Measurements from ENCODE around the gene MOCOS.

The MOCOS gene

DNA sequence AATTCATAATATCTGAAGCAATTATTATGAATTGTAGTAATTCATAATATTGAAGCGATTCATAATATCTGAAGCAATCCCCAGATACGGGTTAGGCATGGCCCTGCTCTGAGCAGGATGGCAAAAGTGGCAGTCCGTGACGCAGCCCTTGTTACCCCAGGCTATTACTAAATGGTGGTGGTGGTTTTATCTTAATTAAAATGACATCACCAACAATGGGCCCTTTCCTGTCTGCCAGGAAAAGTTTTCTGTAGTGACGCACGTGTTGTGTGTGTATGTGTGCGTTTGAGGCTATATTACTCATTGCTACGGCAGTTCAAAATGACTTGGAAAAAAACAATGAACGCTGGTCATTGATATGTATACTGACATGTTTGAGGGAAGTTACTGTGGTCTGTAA, 10.6 kb upstream of the MOCOS start:
- no peak overlapping the region for H3K9ac ChIP-seq (ENCODE audit: low read length in 5 of 5)

DNA sequence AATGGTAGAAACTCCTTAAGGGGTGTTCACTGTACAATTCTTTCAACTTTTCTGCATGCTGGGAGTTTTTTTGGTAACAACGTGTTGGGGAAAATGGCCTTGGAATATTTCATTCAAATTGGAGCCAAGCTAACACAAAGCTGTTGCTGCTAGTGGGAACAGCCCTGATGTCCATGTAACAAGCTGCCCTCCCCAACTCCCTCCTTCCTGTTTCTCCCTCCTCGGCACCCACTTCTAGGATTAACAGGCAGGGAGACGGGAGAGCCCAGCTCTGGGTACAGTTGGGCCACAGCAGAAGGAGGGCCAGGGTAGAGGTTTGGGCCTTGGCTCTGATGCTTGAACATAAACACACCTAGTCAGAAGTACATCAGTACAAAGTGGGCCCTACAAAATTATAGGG, 9.4 kb upstream of the MOCOS start:
- peaks cover 25 to 42% (median 36%) of the 10 kb centered on the region in 5 donors for H3K36me3 ChIP-seq (ENCODE audit: control insufficient read depth in 5 of 5, insufficient read depth in 5 of 5, low read length in 5 of 5)
- no peak overlapping the region for H3K27ac ChIP-seq (ENCODE audit: low read depth, low read length)
- no peak overlapping the region for H3K9ac ChIP-seq (ENCODE audit: low read length in 5 of 5)
- no peak overlapping the region for H3K4me3 ChIP-seq (ENCODE audit: low read depth in 1 of 5, low read length in 5 of 5)
- no peaks in the 10 kb centered on the region for H3K27me3 ChIP-seq (ENCODE audit: control insufficient read depth in 5 of 5, insufficient read depth in 4 of 5, low read length in 5 of 5)
- no peaks in the 10 kb centered on the region for H3K9me3 ChIP-seq (ENCODE audit: control insufficient read depth in 5 of 5, low read length in 5 of 5)
- peaks cover 0 to 11% (median 10%) of the 10 kb centered on the region in 5 donors for H3K4me1 ChIP-seq (ENCODE audit: control insufficient read depth in 5 of 5, insufficient read depth in 5 of 5, low read length in 5 of 5)

More for the DNA sequence above, 10.6 kb upstream of the MOCOS start:
- H3K9me3 ChIP-seq (ENCODE audit: control insufficient read depth in 5 of 5, low read length in 5 of 5) = no peaks in the 10 kb centered on the region
- H3K27ac ChIP-seq (ENCODE audit: low read depth, low read length) = no peak overlapping the region
- H3K27me3 ChIP-seq (ENCODE audit: control insufficient read depth in 5 of 5, insufficient read depth in 4 of 5, low read length in 5 of 5) = no peaks in the 10 kb centered on the region
- H3K36me3 ChIP-seq (ENCODE audit: control insufficient read depth in 5 of 5, insufficient read depth in 5 of 5, low read length in 5 of 5) = peaks cover 28 to 54% (median 46%) of the 10 kb centered on the region in 5 donors
- H3K4me3 ChIP-seq (ENCODE audit: low read depth in 1 of 5, low read length in 5 of 5) = no peak overlapping the region
- peaks cover 0 to 11% (median 10%) of the 10 kb centered on the region in 5 donors for H3K4me1 ChIP-seq (ENCODE audit: control insufficient read depth in 5 of 5, insufficient read depth in 5 of 5, low read length in 5 of 5)

DNA sequence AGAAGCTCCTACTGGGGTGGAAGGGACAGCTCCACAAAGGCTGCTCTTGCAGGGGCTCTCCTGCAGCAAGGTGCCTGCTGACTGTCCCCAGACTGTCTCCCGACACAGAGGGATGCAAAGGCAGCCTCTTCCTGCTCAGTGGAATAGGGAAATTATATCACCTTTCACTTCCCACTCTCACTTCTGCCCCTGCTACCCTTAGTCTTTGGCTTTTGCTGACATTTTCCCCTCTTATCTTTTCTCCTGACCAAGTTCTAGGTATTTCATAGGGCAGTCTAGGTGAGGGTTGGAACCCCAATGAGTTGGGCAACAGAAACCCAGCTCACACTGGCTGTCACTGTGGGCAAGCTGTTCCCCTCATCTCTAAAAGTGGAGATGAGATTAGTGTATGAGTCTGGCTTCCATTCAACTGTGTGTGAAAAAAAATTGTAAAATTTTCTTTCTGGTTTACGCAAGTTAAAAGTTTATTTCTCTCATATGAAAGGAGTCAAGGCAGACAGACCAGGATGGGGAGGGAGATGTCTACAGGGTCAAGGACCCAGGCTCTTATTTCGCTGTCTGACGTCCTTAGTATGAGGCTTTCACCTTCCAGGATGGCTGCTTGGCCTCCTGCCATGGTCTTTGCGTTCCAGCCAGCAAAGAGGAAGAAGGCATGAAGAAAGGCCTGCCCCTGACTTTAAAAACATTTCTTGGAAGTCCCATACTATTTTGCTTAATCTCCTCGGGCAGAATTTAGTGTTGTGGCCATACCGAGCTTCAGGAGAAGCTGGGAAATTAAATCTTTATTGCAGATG, 7.5 kb upstream of the MOCOS start:
- no peak overlapping the region for H3K9ac ChIP-seq (ENCODE audit: low read length in 5 of 5)
- H3K36me3 ChIP-seq (ENCODE audit: control insufficient read depth in 5 of 5, insufficient read depth in 5 of 5, low read length in 5 of 5) = peaks cover 12 to 31% (median 25%) of the 10 kb centered on the region in 5 donors
- H3K4me3 ChIP-seq (ENCODE audit: low read depth in 1 of 5, low read length in 5 of 5) = no peak overlapping the region
- no peaks in the 10 kb centered on the region for H3K9me3 ChIP-seq (ENCODE audit: control insufficient read depth in 5 of 5, low read length in 5 of 5)
- no peaks in the 10 kb centered on the region for H3K27me3 ChIP-seq (ENCODE audit: control insufficient read depth in 5 of 5, insufficient read depth in 4 of 5, low read length in 5 of 5)
- H3K4me1 ChIP-seq (ENCODE audit: control insufficient read depth in 5 of 5, insufficient read depth in 5 of 5, low read length in 5 of 5) = peaks cover 0 to 11% (median 10%) of the 10 kb centered on the region in 5 donors
- H3K27ac ChIP-seq (ENCODE audit: low read depth, low read length) = no peak overlapping the region

DNA sequence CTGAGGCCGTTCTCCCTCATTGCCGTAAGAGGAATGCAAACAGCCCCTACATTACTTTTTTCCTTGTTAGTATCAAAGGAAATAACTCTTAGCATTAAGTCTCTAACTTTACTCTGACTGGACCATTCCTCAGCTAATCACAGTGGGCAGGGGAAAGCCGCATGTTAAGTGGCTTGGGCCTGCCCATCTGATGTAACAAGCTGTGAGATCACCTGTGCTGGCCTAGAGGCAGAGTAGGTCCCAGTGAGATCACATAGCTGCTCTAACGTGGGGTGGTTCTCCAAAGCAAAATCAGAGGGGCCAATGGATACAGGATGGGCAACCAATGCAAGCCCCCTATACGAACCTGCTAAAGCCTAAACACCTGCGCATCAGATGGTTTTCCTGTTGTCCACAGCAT, 5.9 kb upstream of the MOCOS start:
- Histone ChIP-seq H3K27me3 (ENCODE audit: control insufficient read depth in 5 of 5, insufficient read depth in 4 of 5, low read length in 5 of 5) (no peaks in the 10 kb centered on the region), H3K36me3 (ENCODE audit: control insufficient read depth in 5 of 5, insufficient read depth in 5 of 5, low read length in 5 of 5) (peaks cover 3 to 16% (median 9%) of the 10 kb centered on the region in 5 donors), H3K4me1 (ENCODE audit: control insufficient read depth in 5 of 5, insufficient read depth in 5 of 5, low read length in 5 of 5) (peaks cover 0 to 13% (median 11%) of the 10 kb centered on the region in 5 donors), H3K27ac (ENCODE audit: low read depth, low read length) (no peak overlapping the region), H3K4me3 (ENCODE audit: low read depth in 1 of 5, low read length in 5 of 5) (no peak overlapping the region), H3K9ac (ENCODE audit: low read length in 5 of 5) (no peak overlapping the region), H3K9me3 (ENCODE audit: control insufficient read depth in 5 of 5, low read length in 5 of 5) (no peaks in the 10 kb centered on the region)

DNA sequence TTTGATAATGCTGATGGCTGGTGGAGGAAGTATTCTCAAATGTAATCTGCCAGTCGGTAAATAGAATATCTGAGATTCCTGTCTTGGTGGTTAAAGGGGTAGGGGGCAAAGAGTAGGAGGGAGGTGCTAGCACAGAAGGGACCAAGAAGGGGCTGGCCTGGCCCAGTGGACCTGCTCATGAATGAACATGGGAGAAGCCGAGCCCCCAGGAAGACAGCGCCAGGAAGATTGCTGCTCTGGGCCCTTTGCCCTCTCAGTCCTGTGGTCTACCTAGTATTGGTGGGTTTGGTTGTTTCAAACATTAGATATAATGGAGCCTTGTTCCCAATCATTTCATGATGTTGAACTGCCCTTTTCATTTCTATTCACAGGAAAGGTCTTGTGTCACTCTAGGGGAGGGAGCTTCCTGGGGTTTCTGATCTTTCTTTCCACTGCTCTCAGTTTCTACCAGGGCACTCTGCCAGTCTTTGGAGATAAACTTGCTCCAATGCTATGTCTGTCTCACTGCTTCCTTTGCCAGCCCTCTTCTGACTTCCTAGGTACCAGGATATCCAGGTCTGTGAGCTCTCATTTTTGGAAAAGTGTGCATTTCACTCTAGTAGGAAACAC, 5.3 kb upstream of the MOCOS start:
- Histone ChIP-seq H3K27ac (ENCODE audit: low read depth, low read length) (no peak overlapping the region), H3K4me1 (ENCODE audit: control insufficient read depth in 5 of 5, insufficient read depth in 5 of 5, low read length in 5 of 5) (peaks cover 0 to 19% (median 17%) of the 10 kb centered on the region in 5 donors), H3K27me3 (ENCODE audit: control insufficient read depth in 5 of 5, insufficient read depth in 4 of 5, low read length in 5 of 5) (no peaks in the 10 kb centered on the region), H3K9ac (ENCODE audit: low read length in 5 of 5) (no peak overlapping the region), H3K9me3 (ENCODE audit: control insufficient read depth in 5 of 5, low read length in 5 of 5) (no peaks in the 10 kb centered on the region), H3K4me3 (ENCODE audit: low read depth in 1 of 5, low read length in 5 of 5) (no peak overlapping the region), H3K36me3 (ENCODE audit: control insufficient read depth in 5 of 5, insufficient read depth in 5 of 5, low read length in 5 of 5) (peaks cover 3 to 10% (median 4%) of the 10 kb centered on the region in 5 donors)

DNA sequence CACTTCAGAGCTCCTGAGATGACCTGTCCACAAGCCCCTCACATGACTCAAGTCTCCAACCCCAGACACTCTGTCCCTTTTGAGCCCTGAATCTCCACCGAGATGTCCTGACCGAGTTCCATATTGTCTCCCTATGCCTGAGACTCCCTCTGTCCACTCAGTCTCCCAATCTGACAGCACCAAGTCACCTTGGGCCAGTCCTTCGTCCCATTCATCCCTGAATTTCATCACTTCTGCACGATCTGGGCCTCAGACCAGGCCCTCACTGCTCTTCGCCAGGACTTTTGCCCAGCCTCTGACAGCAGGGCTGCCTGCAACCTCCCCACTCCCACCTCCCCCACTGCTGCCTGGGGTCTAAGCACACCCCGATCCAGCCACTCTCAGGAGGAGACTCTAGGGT, 4.3 kb upstream of the MOCOS start:
- Histone ChIP-seq H3K9me3 (ENCODE audit: control insufficient read depth in 5 of 5, low read length in 5 of 5) (no peaks in the 10 kb centered on the region), H3K9ac (ENCODE audit: low read length in 5 of 5) (no peak overlapping the region), H3K27ac (ENCODE audit: low read depth, low read length) (no peak overlapping the region), H3K4me1 (ENCODE audit: control insufficient read depth in 5 of 5, insufficient read depth in 5 of 5, low read length in 5 of 5) (peaks cover 0 to 28% (median 23%) of the 10 kb centered on the region in 5 donors), H3K4me3 (ENCODE audit: low read depth in 1 of 5, low read length in 5 of 5) (no peak overlapping the region), H3K27me3 (ENCODE audit: control insufficient read depth in 5 of 5, insufficient read depth in 4 of 5, low read length in 5 of 5) (no peaks in the 10 kb centered on the region), H3K36me3 (ENCODE audit: control insufficient read depth in 5 of 5, insufficient read depth in 5 of 5, low read length in 5 of 5) (peaks cover 0 to under 1% (median 0%) of the 10 kb centered on the region in 5 donors)

DNA sequence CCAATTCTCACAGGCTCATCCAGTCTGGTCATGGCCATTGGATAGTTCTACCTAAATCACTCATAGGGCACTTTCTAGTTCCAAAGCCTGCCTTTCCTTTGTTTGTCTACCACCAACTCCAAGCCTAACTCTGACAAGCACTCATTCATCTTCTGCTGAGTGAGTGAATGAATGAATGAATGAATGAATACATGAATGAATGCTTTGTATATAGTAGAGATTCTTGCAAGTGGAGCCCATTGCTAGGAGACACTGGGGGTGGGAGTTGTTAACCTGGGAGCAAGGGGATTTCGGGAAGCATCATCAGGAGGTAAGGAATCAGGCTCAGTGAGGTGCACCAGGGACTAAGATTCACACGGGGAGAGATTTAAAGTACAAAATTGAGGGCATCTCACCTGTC, 3.3 kb upstream of the MOCOS start:
- no peaks in the 10 kb centered on the region for H3K9me3 ChIP-seq (ENCODE audit: control insufficient read depth in 5 of 5, low read length in 5 of 5)
- peaks cover 0 to 34% (median 28%) of the 10 kb centered on the region in 5 donors for H3K4me1 ChIP-seq (ENCODE audit: control insufficient read depth in 5 of 5, insufficient read depth in 5 of 5, low read length in 5 of 5)
- peaks cover 0 to 2% (median 0%) of the 10 kb centered on the region in 5 donors for H3K27me3 ChIP-seq (ENCODE audit: control insufficient read depth in 5 of 5, insufficient read depth in 4 of 5, low read length in 5 of 5)
- H3K27ac ChIP-seq (ENCODE audit: low read depth, low read length) = no peak overlapping the region
- no peak overlapping the region for H3K9ac ChIP-seq (ENCODE audit: low read length in 5 of 5)
- H3K4me3 ChIP-seq (ENCODE audit: low read depth in 1 of 5, low read length in 5 of 5) = no peak overlapping the region
- H3K36me3 ChIP-seq (ENCODE audit: control insufficient read depth in 5 of 5, insufficient read depth in 5 of 5, low read length in 5 of 5) = no peaks in the 10 kb centered on the region

DNA sequence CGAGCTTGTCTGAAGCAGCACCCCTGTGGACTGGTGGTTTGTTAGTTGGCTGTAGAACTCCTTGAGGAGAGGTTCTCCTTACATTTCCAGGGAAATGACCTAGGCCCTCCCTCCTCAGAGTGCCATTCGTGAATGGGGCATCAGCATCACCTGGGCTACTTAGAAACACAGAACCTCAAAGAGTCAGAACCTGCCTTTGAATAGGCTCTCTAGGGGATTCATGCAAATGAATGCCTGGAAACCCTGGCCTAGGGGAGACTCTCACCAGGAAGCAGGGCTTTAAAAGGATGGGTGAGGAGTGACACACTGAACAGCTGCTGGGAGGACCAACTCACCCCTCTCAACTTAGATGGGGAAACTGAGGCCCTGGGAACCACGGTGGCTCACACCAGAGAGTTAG, 2.1 kb upstream of the MOCOS start:
- H3K36me3 ChIP-seq (ENCODE audit: control insufficient read depth in 5 of 5, insufficient read depth in 5 of 5, low read length in 5 of 5) = no peaks in the 10 kb centered on the region
- no peak overlapping the region for H3K27ac ChIP-seq (ENCODE audit: low read depth, low read length)
- H3K9me3 ChIP-seq (ENCODE audit: control insufficient read depth in 5 of 5, low read length in 5 of 5) = no peaks in the 10 kb centered on the region
- H3K4me1 ChIP-seq (ENCODE audit: control insufficient read depth in 5 of 5, insufficient read depth in 5 of 5, low read length in 5 of 5) = peaks cover 0 to 26% (median 22%) of the 10 kb centered on the region in 5 donors
- peaks cover 0 to 2% (median 0%) of the 10 kb centered on the region in 5 donors for H3K27me3 ChIP-seq (ENCODE audit: control insufficient read depth in 5 of 5, insufficient read depth in 4 of 5, low read length in 5 of 5)
- no peak overlapping the region for H3K4me3 ChIP-seq (ENCODE audit: low read depth in 1 of 5, low read length in 5 of 5)
- H3K9ac ChIP-seq (ENCODE audit: low read length in 5 of 5) = no peak overlapping the region

DNA sequence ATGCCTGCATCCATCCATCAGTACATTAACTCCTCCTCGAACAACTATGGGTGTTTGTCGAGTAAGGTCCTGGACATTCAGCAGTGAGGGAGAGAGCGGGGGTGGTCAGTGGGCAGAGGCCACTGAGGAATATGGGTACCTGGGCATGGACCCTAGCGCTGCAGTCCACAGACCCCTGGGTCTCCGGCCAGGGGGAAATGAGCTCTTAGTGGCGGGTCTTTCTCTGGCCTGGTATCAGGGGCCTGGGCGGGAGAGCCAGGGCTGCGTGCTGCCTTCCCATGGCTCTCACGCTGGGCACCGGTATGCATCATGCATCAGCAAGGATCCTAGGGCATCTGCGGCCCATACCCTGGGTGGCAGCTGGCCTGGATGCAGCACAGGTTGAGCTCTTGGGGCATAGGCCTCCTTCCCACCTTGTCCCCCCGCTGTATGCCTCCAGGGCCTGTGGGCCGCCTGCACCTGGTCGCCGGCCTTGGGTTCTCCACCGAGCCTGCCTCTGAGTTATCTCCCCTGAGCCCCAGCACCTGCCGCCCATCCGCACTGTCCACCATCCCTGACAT, 1.3 kb upstream of the MOCOS start:
- Histone ChIP-seq H3K27ac (ENCODE audit: low read depth, low read length) (no peak overlapping the region), H3K36me3 (ENCODE audit: control insufficient read depth in 5 of 5, insufficient read depth in 5 of 5, low read length in 5 of 5) (no peaks in the 10 kb centered on the region), H3K4me3 (ENCODE audit: low read depth in 1 of 5, low read length in 5 of 5) (peak overlapping the region in 1 of 5 donors; percentile 79), H3K4me1 (ENCODE audit: control insufficient read depth in 5 of 5, insufficient read depth in 5 of 5, low read length in 5 of 5) (peaks cover 0 to 24% (median 19%) of the 10 kb centered on the region in 5 donors), H3K9me3 (ENCODE audit: control insufficient read depth in 5 of 5, low read length in 5 of 5) (no peaks in the 10 kb centered on the region), H3K27me3 (ENCODE audit: control insufficient read depth in 5 of 5, insufficient read depth in 4 of 5, low read length in 5 of 5) (peaks cover 0 to 2% (median 0%) of the 10 kb centered on the region in 5 donors), H3K9ac (ENCODE audit: low read length in 5 of 5) (no peak overlapping the region)

Measured in subcutaneous abdominal adipose tissue (tissue), 5 donors.